ENCODE results near the gene COLGALT1.

COLGALT1 gene

GRCh38 chr19:17625043-17625442 lies 69.6 kb downstream of the COLGALT1 start:
- DNase-seq = no peak

GRCh38 chr19:17625980-17626379 lies 70.5 kb downstream of the COLGALT1 start:
- DNase-seq = no peak

GRCh38 chr19:17626456-17627015 lies 71.1 kb downstream of the COLGALT1 start:
- DNase-seq = no peak

GRCh38 chr19:17627161-17627560 lies 71.7 kb downstream of the COLGALT1 start:
- DNase-seq = no peak

GRCh38 chr19:17627921-17628320 lies 72.5 kb downstream of the COLGALT1 start:
- DNase-seq = no peak

DNA sequence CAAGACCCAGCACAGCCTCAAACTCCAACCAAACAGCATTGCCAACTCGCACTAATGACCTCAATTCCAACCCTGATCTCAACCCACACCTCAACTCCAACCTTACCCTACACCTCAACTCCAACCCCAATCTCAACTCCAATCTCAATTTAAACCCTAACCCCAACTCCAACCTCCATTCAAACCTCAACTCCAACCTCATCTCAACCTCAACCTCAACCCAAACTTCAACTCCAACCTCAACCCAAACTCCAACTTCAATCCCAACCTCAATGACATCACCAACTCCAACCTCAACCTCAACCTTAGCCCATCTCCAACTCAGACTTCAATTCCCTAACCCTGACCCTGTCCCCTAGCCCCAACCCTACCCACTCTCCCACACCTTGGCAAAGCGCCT lies 74.3 kb downstream of the COLGALT1 start:
- no peak for DNase-seq

DNA sequence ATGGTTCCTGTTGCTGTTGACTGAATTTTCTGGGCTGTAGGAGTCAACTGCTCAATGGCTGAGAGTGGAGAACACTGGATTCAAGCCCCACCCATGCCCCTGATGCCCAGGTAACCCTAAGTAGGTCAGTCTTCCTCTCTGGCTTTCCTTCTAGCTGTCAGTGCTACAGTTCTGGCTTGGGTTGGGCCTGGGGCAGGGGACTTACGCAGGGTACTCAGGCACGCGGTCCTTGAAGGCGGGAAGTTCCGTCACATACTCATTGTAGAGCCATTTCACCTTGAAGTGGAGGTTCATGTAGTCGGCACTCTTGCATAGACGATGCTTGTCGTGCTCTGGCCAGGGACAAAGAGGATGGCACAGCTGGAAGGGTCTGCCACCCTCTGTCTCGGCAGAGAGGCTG lies 77.1 kb downstream of the COLGALT1 start:
- DNase-seq = no peak
